ENCODE data around the gene PALD1. TPM values are rescaled to one million over a fixed set of nuclear protein-coding genes. Genes with fewer than 3 reads are reported as not detected.

The PALD1 gene
- total RNA-seq, 4 donors from 2014 or later, result 1.4 to 5.2 (median 4.0) TPM

- in situ Hi-C loops (cut with MboI; ENCODE audit: low pct_ligation_motif_present in 1 of 4, low pct_unique_long_range_greater_than_20kb in 1 of 4, low sequenced_read_pairs in 3 of 4) (no loop called here), intact Hi-C loops (cut with DNase I; ENCODE audit: low total_unique reads) (no loop called here)
- H3K36me3 ChIP-seq, result no peaks in the 10 kb centered on the region
- H3K9me3 ChIP-seq, result no peaks in the 10 kb centered on the region
- H3K4me3 ChIP-seq, result no peak overlapping the region
- no peak overlapping the region for H3K27ac ChIP-seq
- TF ChIP-seq POLR2A (IDR thresholded peaks at IDR 0.05) (no peak), POLR2AphosphoS5 (IDR thresholded peaks at IDR 0.05) (no peak), EP300 (IDR thresholded peaks at IDR 0.05; ENCODE audit: low read depth) (no peak)
- TF ChIP-seq, protein P1, sequence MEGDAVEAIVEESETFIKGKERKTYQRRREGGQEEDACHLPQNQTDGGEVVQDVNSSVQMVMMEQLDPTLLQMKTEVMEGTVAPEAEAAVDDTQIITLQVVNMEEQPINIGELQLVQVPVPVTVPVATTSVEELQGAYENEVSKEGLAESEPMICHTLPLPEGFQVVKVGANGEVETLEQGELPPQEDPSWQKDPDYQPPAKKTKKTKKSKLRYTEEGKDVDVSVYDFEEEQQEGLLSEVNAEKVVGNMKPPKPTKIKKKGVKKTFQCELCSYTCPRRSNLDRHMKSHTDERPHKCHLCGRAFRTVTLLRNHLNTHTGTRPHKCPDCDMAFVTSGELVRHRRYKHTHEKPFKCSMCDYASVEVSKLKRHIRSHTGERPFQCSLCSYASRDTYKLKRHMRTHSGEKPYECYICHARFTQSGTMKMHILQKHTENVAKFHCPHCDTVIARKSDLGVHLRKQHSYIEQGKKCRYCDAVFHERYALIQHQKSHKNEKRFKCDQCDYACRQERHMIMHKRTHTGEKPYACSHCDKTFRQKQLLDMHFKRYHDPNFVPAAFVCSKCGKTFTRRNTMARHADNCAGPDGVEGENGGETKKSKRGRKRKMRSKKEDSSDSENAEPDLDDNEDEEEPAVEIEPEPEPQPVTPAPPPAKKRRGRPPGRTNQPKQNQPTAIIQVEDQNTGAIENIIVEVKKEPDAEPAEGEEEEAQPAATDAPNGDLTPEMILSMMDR (IDR thresholded peaks at IDR 0.05), result no peak
- peaks cover 0 to 8% (median 0%) of the 10 kb centered on the region in 4 donors for H3K4me1 ChIP-seq
- no peaks in the 10 kb centered on the region for H3K27me3 ChIP-seq
- no peak for DNase-seq
- WGBS, 2 donors (ENCODE audit: low coverage in 1 of 2), result 51 to 63% methylated on average over 4 to 7 of the region's 7 CpGs
These were observed 106.5 kb downstream of the PALD1 start for GRCh38 chr10:70584909-70585544.

- Histone ChIP-seq H3K9me3 (no peaks in the 10 kb centered on the region), H3K4me1 (peaks cover 0 to 8% (median 0%) of the 10 kb centered on the region in 4 donors), H3K27me3 (no peaks in the 10 kb centered on the region), H3K4me3 (no peak overlapping the region), H3K27ac (no peak overlapping the region), H3K36me3 (no peaks in the 10 kb centered on the region)
- WGBS, 2 donors (ENCODE audit: low coverage in 1 of 2), result 82 to 86% methylated on average over 6 to 8 of the region's 8 CpGs
- no peak for TF ChIP-seq EP300 (IDR thresholded peaks at IDR 0.05; ENCODE audit: low read depth)
- TF ChIP-seq POLR2AphosphoS5 (IDR thresholded peaks at IDR 0.05), result no peak
- TF ChIP-seq, protein P1 (IDR thresholded peaks at IDR 0.05), result no peak
- TF ChIP-seq POLR2A (IDR thresholded peaks at IDR 0.05), result no peak
- in situ Hi-C loops (cut with MboI; ENCODE audit: low pct_ligation_motif_present in 1 of 4, low pct_unique_long_range_greater_than_20kb in 1 of 4, low sequenced_read_pairs in 3 of 4) (no loop called here), intact Hi-C loops (cut with DNase I; ENCODE audit: low total_unique reads) (no loop called here)
- DNase-seq, result no peak
These were observed 107.1 kb downstream of the PALD1 start for GRCh38 chr10:70585578-70586169.

- Histone ChIP-seq H3K9me3 (no peaks in the 10 kb centered on the region), H3K27me3 (no peaks in the 10 kb centered on the region), H3K36me3 (no peaks in the 10 kb centered on the region), H3K4me1 (peaks cover 0 to 8% (median 0%) of the 10 kb centered on the region in 4 donors), H3K4me3 (no peak overlapping the region), H3K27ac (no peak overlapping the region)
- WGBS, 2 donors (ENCODE audit: low coverage in 1 of 2), result 82 to 90% methylated on average over 2 to 8 of the region's 8 CpGs
- no peak for DNase-seq
- TF ChIP-seq POLR2A (IDR thresholded peaks at IDR 0.05), result no peak
- TF ChIP-seq EP300 (IDR thresholded peaks at IDR 0.05; ENCODE audit: low read depth), result no peak
- TF ChIP-seq, protein P1 (IDR thresholded peaks at IDR 0.05), result no peak
- no peak for TF ChIP-seq POLR2AphosphoS5 (IDR thresholded peaks at IDR 0.05)
- intact Hi-C loops (cut with DNase I; ENCODE audit: low total_unique reads), result no loop called here
- in situ Hi-C loops (cut with MboI; ENCODE audit: low pct_ligation_motif_present in 1 of 4, low pct_unique_long_range_greater_than_20kb in 1 of 4, low sequenced_read_pairs in 3 of 4), result no loop called here
These were observed 107.9 kb downstream of the PALD1 start for GRCh38 chr10:70586348-70586930.

GRCh38 chr10:70587045-70587658, 108.6 kb downstream of the PALD1 start:
- no peaks in the 10 kb centered on the region for H3K27me3 ChIP-seq
- no peaks in the 10 kb centered on the region for H3K36me3 ChIP-seq
- intact Hi-C loops (cut with DNase I; ENCODE audit: low total_unique reads), result no loop called here
- no peak for DNase-seq
- in situ Hi-C loops (cut with MboI; ENCODE audit: low pct_ligation_motif_present in 1 of 4, low pct_unique_long_range_greater_than_20kb in 1 of 4, low sequenced_read_pairs in 3 of 4), result no loop called here
- TF ChIP-seq POLR2AphosphoS5 (IDR thresholded peaks at IDR 0.05), result no peak
- TF ChIP-seq, protein P1 (IDR thresholded peaks at IDR 0.05), result no peak
- no peak for TF ChIP-seq EP300 (IDR thresholded peaks at IDR 0.05; ENCODE audit: low read depth)
- TF ChIP-seq POLR2A (IDR thresholded peaks at IDR 0.05), result no peak
- H3K4me3 ChIP-seq, result no peak overlapping the region
- H3K27ac ChIP-seq, result no peak overlapping the region
- no peaks in the 10 kb centered on the region for H3K9me3 ChIP-seq
- H3K4me1 ChIP-seq, result peaks cover 0 to 8% (median 0%) of the 10 kb centered on the region in 4 donors
- WGBS, 2 donors (ENCODE audit: low coverage in 1 of 2), result 73 to 75% methylated on average over 8 of the region's 8 CpGs
